Trophoblast cell (in vitro differentiated cells and primary cell): ENCODE results near the gene THOC6.

Experiments used
- DNase-seq, 2 donors: peaks; one replicate each; pipeline ENCODE4 v3.0.0-alpha.2; 2016
- H2AFZ ChIP-seq: 2 replicates; pipeline ENCODE4 v1.6.1; 2013; ENCODE audit warnings: low read length, moderate library complexity, mild to moderate bottlenecking; ENCODE audit not compliant: insufficient read depth, poor library complexity
- H2AK5ac ChIP-seq: 2 replicates; pipeline ENCODE4 v1.6.1; 2013; ENCODE audit warnings: mild to moderate bottlenecking, low read length
- H2BK120ac ChIP-seq: 2 replicates; pipeline ENCODE4 v1.6.1; 2013; ENCODE audit warnings: low read length, mild to moderate bottlenecking, moderate library complexity; ENCODE audit not compliant: insufficient read depth, poor library complexity
- H2BK12ac ChIP-seq: 2 replicates; pipeline ENCODE4 v1.6.1; 2013; ENCODE audit warnings: mild to moderate bottlenecking, low read length, moderate library complexity
- H2BK5ac ChIP-seq: 2 replicates; pipeline ENCODE4 v1.6.1; 2013; ENCODE audit warnings: low read length, low read depth, moderate library complexity, mild to moderate bottlenecking; ENCODE audit not compliant: poor library complexity
- H3K14ac ChIP-seq: 2 replicates; pipeline ENCODE4 v1.6.1; 2013; ENCODE audit warnings: mild to moderate bottlenecking, low read length
- H3K18ac ChIP-seq: 2 replicates; pipeline ENCODE4 v1.6.1; 2013; ENCODE audit warnings: mild to moderate bottlenecking, low read length
- H3K23ac ChIP-seq: 2 replicates; pipeline ENCODE4 v1.6.1; 2013; ENCODE audit warnings: low read length
- H3K27ac ChIP-seq: 2 replicates; pipeline ENCODE4 v1.5.1; 2013; ENCODE audit warnings: low read depth, mild to moderate bottlenecking, inconsistent platforms, low read length, moderate library complexity
- H3K27me3 ChIP-seq: 2 replicates; pipeline ENCODE4 v1.6.1; 2013; ENCODE audit warnings: inconsistent platforms, mild to moderate bottlenecking, low read length, moderate library complexity; ENCODE audit not compliant: insufficient read depth
- H3K36me3 ChIP-seq, 2 experiments: 1 replicate in 1 of 2; 2 replicates in 1 of 2; pipeline ENCODE4 v1.6.1; 2013; ENCODE audit warnings: low read length in 2 of 2, mild to moderate bottlenecking in 2 of 2, moderate library complexity in 1 of 2; ENCODE audit not compliant: insufficient read depth in 2 of 2, control insufficient read depth in 1 of 2
- H3K4ac ChIP-seq: 2 replicates; pipeline ENCODE4 v1.6.1; 2013; ENCODE audit warnings: low read depth, mild to moderate bottlenecking, low read length, moderate library complexity
- H3K4me1 ChIP-seq, 2 experiments: 1 replicate in 1 of 2; 2 replicates in 1 of 2; pipeline ENCODE4 v1.6.1; 2013; ENCODE audit warnings: low read length in 2 of 2, mild to moderate bottlenecking in 2 of 2, moderate library complexity in 1 of 2; ENCODE audit not compliant: insufficient read depth in 2 of 2, control insufficient read depth in 1 of 2
- H3K4me2 ChIP-seq: 2 replicates; pipeline ENCODE4 v1.6.1; 2013; ENCODE audit warnings: inconsistent platforms, mild to moderate bottlenecking, low read length, moderate library complexity
- H3K4me3 ChIP-seq: 2 replicates; pipeline ENCODE4 v1.5.1; 2013; ENCODE audit warnings: mild to moderate bottlenecking, low read depth, low read length, inconsistent platforms
- H3K79me1 ChIP-seq: one replicate; pipeline ENCODE4 v1.6.1; 2013; ENCODE audit warnings: low read length
- H3K79me2 ChIP-seq: 2 replicates; pipeline ENCODE4 v1.6.1; 2013; ENCODE audit warnings: low read length, mild to moderate bottlenecking; ENCODE audit not compliant: control insufficient read depth, insufficient read depth, poor library complexity
- H3K9ac ChIP-seq: 2 replicates; pipeline ENCODE4 v1.6.1; 2013; ENCODE audit warnings: mild to moderate bottlenecking, low read length
- H3K9me3 ChIP-seq: 2 replicates; pipeline ENCODE4 v1.6.1; 2013; ENCODE audit warnings: low read depth, mild to moderate bottlenecking, control low read depth, inconsistent platforms, low read length; ENCODE audit not compliant: insufficient read depth
- H4K12ac ChIP-seq: 2 replicates; pipeline ENCODE4 v1.6.1; 2013; ENCODE audit warnings: low read depth, mild to moderate bottlenecking, low read length, moderate library complexity
- H4K8ac ChIP-seq: 2 replicates; pipeline ENCODE4 v1.6.1; 2013; ENCODE audit warnings: low read depth, mild to moderate bottlenecking, low read length, moderate library complexity
- H4K91ac ChIP-seq: one replicate; pipeline ENCODE4 v1.6.1; 2013; ENCODE audit warnings: low read depth, mild to moderate bottlenecking, low read length, moderate library complexity
- WGBS: extraction: QIAGEN DNeasy Blood & Tissue Kit; methylation state at CpG from one replicate; pipeline ENCODE4 v1.1.7; 2013; ENCODE audit warnings: missing lambda C conversion rate; ENCODE audit not compliant: insufficient read length, insufficient coverage; ENCODE audit errors: extremely low coverage; 5-methylcytosine and 5-hydroxymethylcytosine counted together

The THOC6 gene

DNA sequence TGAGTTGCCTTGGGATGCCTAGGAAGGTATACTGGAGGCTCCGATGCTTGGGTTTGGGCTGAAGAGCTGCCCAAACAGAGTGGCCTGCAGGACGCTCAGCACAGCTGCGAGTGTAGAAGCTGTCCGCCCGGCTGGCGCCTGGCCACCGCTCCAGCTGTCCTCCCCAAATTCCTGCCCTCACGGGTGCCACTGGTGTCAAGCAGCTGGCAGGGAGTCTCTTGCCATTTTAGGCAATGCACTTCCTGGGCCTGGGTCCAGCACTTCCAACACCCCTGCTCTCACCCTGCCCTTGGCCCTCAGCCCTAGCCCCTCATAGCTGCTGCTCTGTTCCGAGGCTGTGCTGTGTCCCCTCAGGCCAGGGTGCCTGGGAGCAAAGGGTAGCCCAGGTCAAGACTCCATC, 38.4 kb upstream of the THOC6 start:
- H2BK12ac ChIP-seq: no peak overlapping the region
- peaks cover 8% of the 10 kb centered on the region for H3K79me1 ChIP-seq
- peaks cover 18 to 24% of the 10 kb centered on the region in 2 experiments for H3K4me1 ChIP-seq
- no peak overlapping the region for H4K12ac ChIP-seq
- H3K27ac ChIP-seq: no peak overlapping the region
- no peak overlapping the region for H2AFZ ChIP-seq
- no peaks in the 10 kb centered on the region for H3K36me3 ChIP-seq
- H3K4ac ChIP-seq: no peak overlapping the region
- peaks cover 3% of the 10 kb centered on the region for H3K79me2 ChIP-seq
- no peaks in the 10 kb centered on the region for H3K27me3 ChIP-seq
- no peak overlapping the region for H3K4me3 ChIP-seq
- H4K91ac ChIP-seq: no peak overlapping the region
- no peak overlapping the region for H3K23ac ChIP-seq
- H2AK5ac ChIP-seq: no peak overlapping the region
- H3K14ac ChIP-seq: no peak overlapping the region
- no peak overlapping the region for H3K4me2 ChIP-seq
- no peak overlapping the region for H4K8ac ChIP-seq
- H2BK120ac ChIP-seq: no peak overlapping the region
- H2BK5ac ChIP-seq: no peak overlapping the region
- H3K9me3 ChIP-seq: no peaks in the 10 kb centered on the region
- no CpG with 5 or more reads among the region's 9 CpGs for WGBS
- no peak for DNase-seq
- no peak overlapping the region for H3K18ac ChIP-seq
- no peak overlapping the region for H3K9ac ChIP-seq

GRCh38 chr16:2985893-2986355, 37.9 kb upstream of the THOC6 start:
- Histone ChIP-seq H4K12ac (no peak overlapping the region), H4K91ac (no peak overlapping the region), H3K4me3 (no peak overlapping the region), H3K79me2 (no peaks in the 10 kb centered on the region), H2BK5ac (no peak overlapping the region), H2AFZ (no peak overlapping the region), H3K4me2 (no peak overlapping the region), H4K8ac (no peak overlapping the region), H3K9ac (no peak overlapping the region), H2AK5ac (no peak overlapping the region), H3K79me1 (peaks cover 4% of the 10 kb centered on the region), H3K18ac (no peak overlapping the region), H2BK120ac (no peak overlapping the region), H3K36me3 (no peaks in the 10 kb centered on the region), H3K27me3 (no peaks in the 10 kb centered on the region), H3K27ac (no peak overlapping the region), H3K4me1 (peaks cover 14 to 21% of the 10 kb centered on the region in 2 experiments), H3K23ac (no peak overlapping the region), H3K4ac (no peak overlapping the region), H2BK12ac (no peak overlapping the region), H3K14ac (no peak overlapping the region), H3K9me3 (no peaks in the 10 kb centered on the region)
- no CpG with 5 or more reads among the region's 15 CpGs for WGBS
- DNase-seq: no peak

DNA sequence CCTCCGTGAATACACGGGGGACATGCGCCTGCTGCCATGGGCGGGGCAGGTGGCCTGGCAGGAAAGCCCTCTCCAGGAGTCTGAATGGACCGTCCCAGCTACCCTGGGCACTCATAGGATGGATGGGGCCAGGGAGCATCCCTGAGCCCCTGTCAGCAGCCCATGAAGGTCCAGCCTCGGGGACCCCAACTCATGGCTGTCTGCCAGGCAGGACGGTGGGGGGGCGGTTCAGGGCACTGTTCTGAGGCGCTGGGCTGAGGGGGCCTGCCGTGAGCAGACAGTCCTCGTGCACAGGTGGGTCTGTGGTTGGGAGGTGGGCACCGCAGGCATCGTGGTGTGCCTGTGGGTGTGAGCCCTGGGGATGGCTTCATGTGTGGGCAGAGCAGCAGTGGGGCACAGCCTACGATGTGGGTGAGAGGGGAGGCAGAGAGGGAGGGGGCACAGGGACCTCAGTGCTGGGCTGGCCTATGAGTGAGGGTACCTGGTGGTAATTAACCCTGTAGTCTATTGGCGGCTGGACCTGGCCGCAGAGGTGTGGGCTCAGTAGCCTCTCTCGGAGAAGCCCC, 37.1 kb upstream of the THOC6 start:
- DNase-seq: no peak
- H2AK5ac ChIP-seq: no peak overlapping the region
- H3K27ac ChIP-seq: no peak overlapping the region
- no peak overlapping the region for H3K18ac ChIP-seq
- no peak overlapping the region for H3K23ac ChIP-seq
- H3K79me2 ChIP-seq: no peaks in the 10 kb centered on the region
- no peak overlapping the region for H3K4ac ChIP-seq
- no peak overlapping the region for H2BK5ac ChIP-seq
- H3K27me3 ChIP-seq: no peaks in the 10 kb centered on the region
- H2BK12ac ChIP-seq: no peak overlapping the region
- H4K12ac ChIP-seq: no peak overlapping the region
- no peak overlapping the region for H2AFZ ChIP-seq
- no peaks in the 10 kb centered on the region for H3K36me3 ChIP-seq
- H3K9ac ChIP-seq: no peak overlapping the region
- no peak overlapping the region for H4K8ac ChIP-seq
- H3K4me3 ChIP-seq: no peak overlapping the region
- no peak overlapping the region for H2BK120ac ChIP-seq
- WGBS: no CpG with 5 or more reads among the region's 17 CpGs
- H3K4me1 ChIP-seq: peaks cover 7 to 14% of the 10 kb centered on the region in 2 experiments
- H4K91ac ChIP-seq: no peak overlapping the region
- no peak overlapping the region for H3K14ac ChIP-seq
- no peak overlapping the region for H3K4me2 ChIP-seq
- no peaks in the 10 kb centered on the region for H3K79me1 ChIP-seq
- H3K9me3 ChIP-seq: no peaks in the 10 kb centered on the region

GRCh38 chr16:2987286-2987685, 36.5 kb upstream of the THOC6 start:
- Histone ChIP-seq H3K4me1 (peaks cover 6 to 10% of the 10 kb centered on the region in 2 experiments), H2AK5ac (no peak overlapping the region), H3K79me2 (no peaks in the 10 kb centered on the region), H3K18ac (no peak overlapping the region), H2AFZ (no peak overlapping the region), H3K4me2 (no peak overlapping the region), H3K4ac (no peak overlapping the region), H3K4me3 (no peak overlapping the region), H2BK5ac (no peak overlapping the region), H3K79me1 (no peaks in the 10 kb centered on the region), H3K27me3 (no peaks in the 10 kb centered on the region), H2BK120ac (no peak overlapping the region), H4K12ac (no peak overlapping the region), H3K9me3 (no peaks in the 10 kb centered on the region), H3K27ac (no peak overlapping the region), H3K14ac (no peak overlapping the region), H3K36me3 (no peaks in the 10 kb centered on the region), H4K91ac (no peak overlapping the region), H3K9ac (no peak overlapping the region), H2BK12ac (no peak overlapping the region), H3K23ac (no peak overlapping the region), H4K8ac (no peak overlapping the region)
- WGBS: no CpG with 5 or more reads among the region's 9 CpGs
- DNase-seq: no peak
